Fibroblast of villous mesenchyme (primary cell): Measurements from ENCODE around the gene PXDN. TPM values are rescaled to one million over a fixed set of nuclear protein-coding genes. Genes with fewer than 3 reads are reported as not detected.

Source experiments
- DNase-seq: peaks from one replicate; pipeline ENCODE4 v3.0.0-alpha.2; 2010; ENCODE audit warnings: low read depth
- H3K4me3 ChIP-seq: 2 replicates; pipeline ENCODE4 v1.5.1; 2011; ENCODE audit warnings: low read depth, mild to moderate bottlenecking, low read length
- CTCF ChIP-seq: IDR thresholded peaks from 2 replicates; pipeline ENCODE4 v1.5.1; 2012; ENCODE audit warnings: low read depth, mild to moderate bottlenecking, low read length; ENCODE audit not compliant: insufficient read depth
- total RNA-seq: library from RNA; depleted of rRNA; stranded (reverse); fragments of >200 nt; gene quantifications from 2 replicates; pipeline ENCODE4 v1.2.3, GENCODE V29; 2012

The PXDN gene
- total RNA-seq, 1 donor, result 296 TPM

- DNase-seq, result peak; percentile 72
- H3K4me3 ChIP-seq, result peak overlapping the region; percentile 77
- TF ChIP-seq CTCF, result no peak
Measured at GRCh38 chr2:1743396-1744150, 742 bp downstream of the PXDN start.

GRCh38 chr2:1742681-1743395, 1.5 kb downstream of the PXDN start:
- peak overlapping the region; percentile 77 for H3K4me3 ChIP-seq
- TF ChIP-seq CTCF, result peak; percentile 58
- peak; percentile 92 for DNase-seq

- H3K4me3 ChIP-seq, result peak overlapping the region; percentile 77
- TF ChIP-seq CTCF, result no peak
- DNase-seq, result no peak
Measured at GRCh38 chr2:1742301-1742680, 2.0 kb downstream of the PXDN start.

- DNase-seq, result no peak
- TF ChIP-seq CTCF, result no peak
- H3K4me3 ChIP-seq, result peak overlapping the region; percentile 77
Measured at GRCh38 chr2:1741851-1742250, 2.5 kb downstream of the PXDN start.

- TF ChIP-seq CTCF, result no peak
- no peak for DNase-seq
- peak overlapping the region; percentile 18 for H3K4me3 ChIP-seq
Measured at GRCh38 chr2:1740716-1741589, 3.4 kb downstream of the PXDN start.

GRCh38 chr2:1739961-1740715, 4.2 kb downstream of the PXDN start:
- no peak for TF ChIP-seq CTCF
- peak overlapping the region; percentile 27 for H3K4me3 ChIP-seq
- DNase-seq, result peak; percentile 68
